CD14-positive monocyte (primary cell): ENCODE measurements around the gene TIAM1. TPM values are rescaled to one million over a fixed set of nuclear protein-coding genes. Genes with fewer than 3 reads are reported as not detected.

ENCODE experiments used
- DNase-seq, 3 donors: peaks; one replicate each; pipeline ENCODE4 v3.0.0-alpha.2; 2011 to 2022
- H2AFZ ChIP-seq: 2 replicates; pipeline ENCODE4 v1.6.0; 2012; ENCODE audit warnings: mild to moderate bottlenecking, low read depth, low read length, inconsistent platforms; ENCODE audit not compliant: insufficient read depth, poor library complexity, severe bottlenecking
- H3K27ac ChIP-seq, 2 donors: 1 replicate in 1 of 2; 2 replicates in 1 of 2; pipeline ENCODE4 v1.5.1; 2012 to 2013; ENCODE audit warnings: low read length in 2 of 2, control low read depth in 1 of 2, inconsistent platforms in 1 of 2, low read depth in 1 of 2, mild to moderate bottlenecking in 1 of 2
- H3K27me3 ChIP-seq, 2 donors: one replicate each; pipeline versions ENCODE4 v1.6.0 to v1.6.1; 2011 to 2013; ENCODE audit warnings: low read length in 2 of 2; ENCODE audit not compliant: control insufficient read depth in 2 of 2, insufficient read depth in 2 of 2
- H3K36me3 ChIP-seq, 2 donors: replicated peaks in 1 of 2; 1 replicate in 1 of 2; 2 replicates in 1 of 2; pipeline versions ENCODE4 v1.5.1 to v1.6.1; 2012 to 2013; ENCODE audit warnings: low read length in 2 of 2, control low read depth in 1 of 2, inconsistent platforms in 1 of 2, mild to moderate bottlenecking in 1 of 2; ENCODE audit not compliant: insufficient read depth in 2 of 2, control insufficient read depth in 1 of 2
- H3K4me1 ChIP-seq, 2 donors: 1 replicate in 1 of 2; 2 replicates in 1 of 2; pipeline versions ENCODE4 v1.5.1 to v1.6.1; 2012 to 2013; ENCODE audit warnings: low read length in 2 of 2, control low read depth in 1 of 2, inconsistent platforms in 1 of 2, mild to moderate bottlenecking in 1 of 2, moderate library complexity in 1 of 2; ENCODE audit not compliant: insufficient read depth in 2 of 2, control insufficient read depth in 1 of 2
- H3K4me2 ChIP-seq: replicated peaks from 2 replicates; pipeline ENCODE3; 2012; ENCODE audit warnings: low read length, moderate library complexity, mild to moderate bottlenecking; ENCODE audit not compliant: poor library complexity, severe bottlenecking; ENCODE audit errors: extremely low read depth
- H3K4me3 ChIP-seq, 3 experiments: fragments of 200-600 bp in 1 of 3; sonication (generic) in 1 of 3; replicated peaks in 1 of 3; 1 replicate in 2 of 3; 2 replicates in 1 of 3; pipeline ENCODE4 v1.5.1; 2011 to 2013; ENCODE audit warnings: low read length in 3 of 3, mild to moderate bottlenecking in 3 of 3, control low read depth in 2 of 3, low read depth in 2 of 3, inconsistent platforms in 1 of 3, moderate library complexity in 1 of 3
- H3K79me2 ChIP-seq: 2 replicates; pipeline ENCODE4 v1.6.0; 2012; ENCODE audit warnings: mild to moderate bottlenecking, control low read depth, inconsistent platforms, low read length, moderate library complexity; ENCODE audit not compliant: insufficient read depth
- H3K9ac ChIP-seq: 2 replicates; pipeline ENCODE4 v1.6.0; 2017; ENCODE audit warnings: low read length, mild to moderate bottlenecking; ENCODE audit not compliant: insufficient read depth, poor library complexity, severe bottlenecking
- H3K9me3 ChIP-seq, 2 donors: replicated peaks in 1 of 2; 1 replicate in 1 of 2; 2 replicates in 1 of 2; pipeline versions ENCODE4 v1.5.1 to v1.6.1; 2012 to 2013; ENCODE audit warnings: low read length in 2 of 2, control low read depth in 1 of 2; ENCODE audit not compliant: control insufficient read depth in 1 of 2, insufficient read depth in 1 of 2
- H4K20me1 ChIP-seq: 2 replicates; pipeline ENCODE4 v1.6.0; 2012; ENCODE audit warnings: mild to moderate bottlenecking, low read length, control low read depth, moderate library complexity; ENCODE audit not compliant: insufficient read depth
- H3K27ac Mint-ChIP-seq, 7 donors: one replicate each; pipeline ENCODE4 v1.8.0; 2020; ENCODE audit warnings: mild to moderate bottlenecking in 7 of 7, mixed read lengths in 7 of 7, moderate library complexity in 6 of 7, inconsistent platforms in 2 of 7
- H3K27me3 Mint-ChIP-seq, 3 donors: one replicate each; pipeline ENCODE4 v1.8.0; 2021 to 2022; ENCODE audit warnings: low read depth in 3 of 3, mild to moderate bottlenecking in 3 of 3, mixed read lengths in 3 of 3, moderate library complexity in 3 of 3, inconsistent platforms in 1 of 3
- H3K36me3 Mint-ChIP-seq, 2 donors: one replicate each; pipeline ENCODE4 v1.8.0; 2020; ENCODE audit warnings: mixed read lengths in 2 of 2, inconsistent platforms in 1 of 2, mild to moderate bottlenecking in 1 of 2
- H3K4me1 Mint-ChIP-seq: one replicate; pipeline ENCODE4 v1.8.0; 2020; ENCODE audit warnings: mild to moderate bottlenecking, mixed read lengths
- H3K4me3 Mint-ChIP-seq, 2 donors: one replicate each; pipeline ENCODE4 v1.8.0; 2020; ENCODE audit warnings: mild to moderate bottlenecking in 2 of 2, mixed read lengths in 2 of 2, moderate library complexity in 1 of 2
- H3K9me3 Mint-ChIP-seq, 7 donors: one replicate each; pipeline ENCODE4 v1.8.0; 2020 to 2022; ENCODE audit warnings: mixed read lengths in 7 of 7, mild to moderate bottlenecking in 6 of 7, moderate library complexity in 6 of 7, inconsistent platforms in 2 of 7
- WGBS: methylation state at CpG from one replicate; pipeline ENCODE4 v1.1.5; 2013; ENCODE audit warnings: missing lambda C conversion rate; ENCODE audit not compliant: insufficient coverage; 5-methylcytosine and 5-hydroxymethylcytosine counted together
- intact Hi-C, 2 donors: fragments of 100-400 bp; cut with micrococcal nuclease; formaldehyde crosslinking; loops; one replicate each; pipeline versions ENCODE4 v1.15.0 to v1.15.1; 2023
- polyA plus RNA-seq, 3 donors: library from polyadenylated mRNA; depleted of rRNA in 1 of 3; unstranded in 2 of 3; stranded (reverse) in 1 of 3; fragments of 300-500 nt in 2 of 3; fragments of >200 nt in 1 of 3; fragmentation: Illumina TruSeq in 2 of 3; gene quantifications; 1 replicate in 2 of 3; 2 replicates in 1 of 3; pipeline ENCODE4 v1.2.3, GENCODE V29; 2012 to 2021
- TF ChIP-seq, protein P1 (sequence below): fragments of 200-600 bp; IDR thresholded peaks from one replicate; pipeline ENCODE4 v1.8.0; 2022; ENCODE audit warnings: antibody characterized with exemption, mild to moderate bottlenecking

Gene TIAM1
- polyA plus RNA-seq, 3 donors: 17.7 to 55.0 (median 45.3) TPM

DNA sequence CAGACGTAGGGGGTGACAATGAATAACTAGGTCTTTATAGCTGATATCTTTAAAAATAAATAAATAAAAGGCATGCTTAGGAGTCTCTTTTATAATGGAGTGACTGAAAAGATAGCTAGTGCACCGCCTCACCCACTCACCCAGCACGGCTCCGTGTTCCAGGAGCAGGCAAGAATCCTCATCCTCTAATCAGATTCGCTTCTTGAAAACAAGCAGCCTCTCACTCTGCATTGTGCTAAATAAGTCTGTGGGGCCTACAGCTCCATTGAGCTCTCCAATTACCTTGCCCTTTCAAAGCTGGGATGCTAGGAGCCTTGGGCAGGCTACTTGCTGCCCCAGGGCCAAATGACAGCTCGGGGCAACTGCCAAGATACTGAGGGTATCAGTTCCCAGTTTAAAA, 91.5 kb downstream of the TIAM1 start:
- H3K36me3 ChIP-seq: peaks cover 3 to 67% of the 10 kb centered on the region in 2 donors
- H3K4me2 ChIP-seq: no peak overlapping the region
- no peaks in the 10 kb centered on the region for H3K4me1 Mint-ChIP-seq
- no peaks in the 10 kb centered on the region for H3K27me3 ChIP-seq
- no peak overlapping the region for H3K9ac ChIP-seq
- TF ChIP-seq, protein P1, sequence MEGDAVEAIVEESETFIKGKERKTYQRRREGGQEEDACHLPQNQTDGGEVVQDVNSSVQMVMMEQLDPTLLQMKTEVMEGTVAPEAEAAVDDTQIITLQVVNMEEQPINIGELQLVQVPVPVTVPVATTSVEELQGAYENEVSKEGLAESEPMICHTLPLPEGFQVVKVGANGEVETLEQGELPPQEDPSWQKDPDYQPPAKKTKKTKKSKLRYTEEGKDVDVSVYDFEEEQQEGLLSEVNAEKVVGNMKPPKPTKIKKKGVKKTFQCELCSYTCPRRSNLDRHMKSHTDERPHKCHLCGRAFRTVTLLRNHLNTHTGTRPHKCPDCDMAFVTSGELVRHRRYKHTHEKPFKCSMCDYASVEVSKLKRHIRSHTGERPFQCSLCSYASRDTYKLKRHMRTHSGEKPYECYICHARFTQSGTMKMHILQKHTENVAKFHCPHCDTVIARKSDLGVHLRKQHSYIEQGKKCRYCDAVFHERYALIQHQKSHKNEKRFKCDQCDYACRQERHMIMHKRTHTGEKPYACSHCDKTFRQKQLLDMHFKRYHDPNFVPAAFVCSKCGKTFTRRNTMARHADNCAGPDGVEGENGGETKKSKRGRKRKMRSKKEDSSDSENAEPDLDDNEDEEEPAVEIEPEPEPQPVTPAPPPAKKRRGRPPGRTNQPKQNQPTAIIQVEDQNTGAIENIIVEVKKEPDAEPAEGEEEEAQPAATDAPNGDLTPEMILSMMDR: no peak
- peaks cover 91% of the 10 kb centered on the region for H4K20me1 ChIP-seq
- H3K4me3 ChIP-seq: no peak overlapping the region
- 96% methylated on average over 2 of the region's 6 CpGs for WGBS
- peaks cover 0 to 6% (median 5%) of the 10 kb centered on the region in 7 donors for H3K9me3 Mint-ChIP-seq
- no peaks in the 10 kb centered on the region for H3K9me3 ChIP-seq
- H3K4me1 ChIP-seq: no peaks in the 10 kb centered on the region
- no peak overlapping the region for H2AFZ ChIP-seq
- H3K27ac Mint-ChIP-seq: peak overlapping the region in 1 of 7 donors; percentile 28
- DNase-seq: no peak
- peaks cover 42 to 60% of the 10 kb centered on the region in 2 donors for H3K36me3 Mint-ChIP-seq
- no peak overlapping the region for H3K4me3 Mint-ChIP-seq
- no peak overlapping the region for H3K27ac ChIP-seq
- intact Hi-C loops: no loop called here
- no peaks in the 10 kb centered on the region for H3K79me2 ChIP-seq
- peaks cover 0 to 2% (median 0%) of the 10 kb centered on the region in 3 donors for H3K27me3 Mint-ChIP-seq

DNA sequence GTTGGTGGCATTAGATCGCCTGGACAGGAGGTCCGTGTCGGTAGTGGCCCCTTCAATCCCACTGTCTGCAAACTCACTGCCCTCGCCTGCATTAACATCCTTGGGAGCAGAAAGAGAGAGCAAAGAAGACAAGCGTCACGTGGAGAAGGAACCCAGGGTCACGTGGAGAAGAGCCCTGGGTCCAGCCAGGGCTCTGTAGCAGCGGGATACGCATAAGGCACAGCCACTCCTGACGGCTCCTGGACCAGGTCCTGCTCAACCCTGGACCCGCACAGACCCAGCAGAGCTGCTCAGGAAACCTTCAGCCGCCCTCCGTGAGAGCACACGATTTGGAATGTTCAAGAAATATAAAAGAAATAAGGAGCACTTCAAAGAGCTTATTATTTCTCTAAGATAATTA, 92.0 kb downstream of the TIAM1 start:
- no peak overlapping the region for H2AFZ ChIP-seq
- no peak overlapping the region for H3K4me3 ChIP-seq
- no peaks in the 10 kb centered on the region for H3K4me1 ChIP-seq
- TF ChIP-seq, protein P1: no peak
- WGBS: 97% methylated on average over 6 of the region's 14 CpGs
- Mint-ChIP-seq H3K4me1 (no peaks in the 10 kb centered on the region), H3K4me3 (no peak overlapping the region), H3K36me3 (peaks cover 42 to 58% of the 10 kb centered on the region in 2 donors), H3K27ac (no peak overlapping the region), H3K9me3 (peaks cover 0 to 6% (median 5%) of the 10 kb centered on the region in 7 donors), H3K27me3 (peaks cover 0 to 2% (median 0%) of the 10 kb centered on the region in 3 donors)
- no peak overlapping the region for H3K9ac ChIP-seq
- no peaks in the 10 kb centered on the region for H3K9me3 ChIP-seq
- no peak for DNase-seq
- no peaks in the 10 kb centered on the region for H3K79me2 ChIP-seq
- peaks cover 90% of the 10 kb centered on the region for H4K20me1 ChIP-seq
- no peak overlapping the region for H3K27ac ChIP-seq
- intact Hi-C loops: no loop called here
- H3K27me3 ChIP-seq: no peaks in the 10 kb centered on the region
- peaks cover 3 to 71% of the 10 kb centered on the region in 2 donors for H3K36me3 ChIP-seq
- no peak overlapping the region for H3K4me2 ChIP-seq
